ENCODE data around the gene CIT. TPM values are rescaled to one million over a fixed set of nuclear protein-coding genes. Genes with fewer than 3 reads are reported as not detected.

Gene CIT
- total and polyA plus RNA-seq, 9 of the 15 experiments (the other 6 are each of a cell fraction or from before 2014, with no cell fraction given): 1.1 to 46.7 (median 21.3) TPM

DNA sequence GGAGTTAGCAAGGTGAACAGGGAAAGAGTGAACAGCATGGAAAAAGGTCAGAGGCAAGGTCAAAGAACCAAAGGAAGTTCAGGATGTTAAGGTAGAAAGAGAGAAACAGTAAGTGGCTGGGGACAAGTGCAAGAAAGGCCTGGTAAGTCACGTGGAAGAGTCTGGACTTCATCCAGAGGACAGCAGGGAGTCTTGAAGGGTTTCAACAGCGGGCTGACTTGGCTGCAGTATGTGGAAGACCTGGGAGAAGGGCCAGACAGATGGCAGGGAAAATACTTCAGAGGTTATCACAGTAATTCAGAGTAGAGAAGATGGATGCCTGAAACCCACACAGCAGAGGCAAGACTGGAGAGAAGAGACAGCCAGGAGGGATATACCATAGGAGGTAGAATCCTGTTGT is 34.0 kb downstream of the CIT start:
- TF ChIP-seq CBX1 (IDR thresholded peaks at IDR 0.05; ENCODE audit: low read depth): no peak
- TF ChIP-seq ZBTB43 (CRISPR knock-in tag; IDR thresholded peaks at IDR 0.05): no peak
- no peak for TF ChIP-seq ZNF41 (CRISPR knock-in tag; conservative IDR thresholded peaks at IDR 0.05)
- TF ChIP-seq FOXP1 (CRISPR knock-in tag; IDR thresholded peaks at IDR 0.05): no peak
- POLR2A ChIA-PET: no interaction called here
- no peak overlapping the region for H3K9ac ChIP-seq (ENCODE audit: insufficient read depth in 1 of 2, low read depth in 2 of 2, low read length in 2 of 2)
- H3K79me2 ChIP-seq (ENCODE audit: control insufficient read depth, insufficient read depth, low read length): no peaks in the 10 kb centered on the region
- H3K4me3 ChIP-seq: no peak overlapping the region
- in situ Hi-C loops (cut with MboI) (no loop called here), intact Hi-C loops (cut with micrococcal nuclease) (no loop called here)
- no peak for ATAC-seq
- peaks cover 63% of the 10 kb centered on the region for H3K36me3 ChIP-seq (ENCODE audit: control insufficient read depth, insufficient read depth, low read length)
- no peaks in the 10 kb centered on the region for H3K27me3 ChIP-seq (ENCODE audit: control insufficient read depth in 2 of 2, insufficient read depth in 2 of 2, low read length in 2 of 2)
- H3K4me2 ChIP-seq (ENCODE audit: insufficient read depth, low read length): no peak overlapping the region
- 61% methylated on average over 2 of the region's 2 CpGs for WGBS (ENCODE audit: insufficient coverage, low coverage, missing lambda C conversion rate)
- FAIRE-seq: no peak
- peaks cover 0 to 4% of the 10 kb centered on the region in 2 experiments; a peak in 1 of 5 replicates for H3K4me1 ChIP-seq (replicated peaks in 1 of 2; ENCODE audit: control insufficient read depth in 2 of 2, insufficient read depth in 2 of 2, low read length in 2 of 2)
- no peaks in the 10 kb centered on the region for H4K20me1 ChIP-seq (replicated peaks; ENCODE audit: control insufficient read depth, insufficient read depth, low read length)
- H3K9me3 ChIP-seq (replicated peaks; ENCODE audit: control insufficient read depth, insufficient read depth, low read depth, low read length): 0 out of 2 replicates have a peak, but pooled peaks cover 3% of the 10 kb centered on the region
- H3K27ac ChIP-seq (ENCODE audit: extremely low read depth, low read depth, low read length): no peak overlapping the region
- DNase-seq (ENCODE audit: extremely low read depth in 1 of 4, low spot score in 3 of 4): no peak
- CTCF ChIA-PET (ENCODE audit: low intra/inter-chr PET ratio): no interaction called here
- H2AFZ ChIP-seq (ENCODE audit: low read depth, low read length): no peak overlapping the region
- no TSS peak for BruUV-seq (replicated peaks)
- no peaks in the 10 kb centered on the region for H3K9me1 ChIP-seq (ENCODE audit: control insufficient read depth, insufficient read depth, low read length)

GRCh38 chr12:119842380-119842779 is 34.7 kb downstream of the CIT start:
- no peak for FAIRE-seq
- no TSS peak for BruUV-seq (replicated peaks)
- Histone ChIP-seq H3K36me3 (ENCODE audit: control insufficient read depth, insufficient read depth, low read length) (peaks cover 60% of the 10 kb centered on the region), H3K4me3 (no peak overlapping the region), H3K27me3 (ENCODE audit: control insufficient read depth in 2 of 2, insufficient read depth in 2 of 2, low read length in 2 of 2) (no peaks in the 10 kb centered on the region), H3K4me2 (ENCODE audit: insufficient read depth, low read length) (no peak overlapping the region), H3K79me2 (ENCODE audit: control insufficient read depth, insufficient read depth, low read length) (no peaks in the 10 kb centered on the region), H3K9me1 (ENCODE audit: control insufficient read depth, insufficient read depth, low read length) (no peaks in the 10 kb centered on the region), H3K9me3 (replicated peaks; ENCODE audit: control insufficient read depth, insufficient read depth, low read depth, low read length) (0 out of 2 replicates have a peak, but pooled peaks cover 3% of the 10 kb centered on the region), H3K4me1 (replicated peaks in 1 of 2; ENCODE audit: control insufficient read depth in 2 of 2, insufficient read depth in 2 of 2, low read length in 2 of 2) (peaks cover 0 to 4% of the 10 kb centered on the region in 2 experiments; a peak in 1 of 5 replicates), H4K20me1 (replicated peaks; ENCODE audit: control insufficient read depth, insufficient read depth, low read length) (no peaks in the 10 kb centered on the region), H3K27ac (ENCODE audit: extremely low read depth, low read depth, low read length) (no peak overlapping the region), H3K9ac (ENCODE audit: insufficient read depth in 1 of 2, low read depth in 2 of 2, low read length in 2 of 2) (no peak overlapping the region), H2AFZ (ENCODE audit: low read depth, low read length) (no peak overlapping the region)
- 100% methylated on average over 1 of the region's 1 CpG for WGBS (ENCODE audit: insufficient coverage, low coverage, missing lambda C conversion rate)
- DNase-seq (ENCODE audit: extremely low read depth in 1 of 4, low spot score in 3 of 4): no peak
- POLR2A ChIA-PET: no interaction called here
- CTCF ChIA-PET (ENCODE audit: low intra/inter-chr PET ratio): no interaction called here
- in situ Hi-C loops (cut with MboI) (no loop called here), intact Hi-C loops (cut with micrococcal nuclease) (no loop called here)
- no peak for ATAC-seq
- no peak for TF ChIP-seq BCOR (IDR thresholded peaks at IDR 0.05)
- TF ChIP-seq CBFA2T2 (conservative IDR thresholded peaks at IDR 0.05): no peak
- TF ChIP-seq POLR2AphosphoS2 (IDR thresholded peaks at IDR 0.05; ENCODE audit: low read length): no peak
- no peak for TF ChIP-seq MXI1 (IDR thresholded peaks at IDR 0.05; ENCODE audit: low read depth, low read length)
- no peak for TF ChIP-seq SMARCA5 (IDR thresholded peaks at IDR 0.05)
- no peak for TF ChIP-seq USF2 (CRISPR knock-in tag; IDR thresholded peaks at IDR 0.05)
- no peak for TF ChIP-seq ATF6 (CRISPR knock-in tag; IDR thresholded peaks at IDR 0.05)
- TF ChIP-seq CBX3 (IDR thresholded peaks at IDR 0.05; ENCODE audit: borderline replicate concordance in 1 of 2, low read length in 2 of 2): no peak
- TF ChIP-seq ZNF384 (IDR thresholded peaks at IDR 0.05; ENCODE audit: low read depth, low read length): no peak
- no peak for TF ChIP-seq CTBP1 (IDR thresholded peaks at IDR 0.05; ENCODE audit: borderline replicate concordance)
- no peak for TF ChIP-seq ZNF551 (CRISPR knock-in tag; IDR thresholded peaks at IDR 0.05)

All from K562 (cell line).